Trophoblast cell (in vitro differentiated cells and primary cell): Measurements from ENCODE around the gene ATG7.

Source experiments
- DNase-seq, 2 donors: peaks; one replicate each; pipeline ENCODE4 v3.0.0-alpha.2; 2016
- H2AFZ ChIP-seq: 2 replicates; pipeline ENCODE4 v1.6.1; 2013; ENCODE audit warnings: low read length, moderate library complexity, mild to moderate bottlenecking; ENCODE audit not compliant: insufficient read depth, poor library complexity
- H2AK5ac ChIP-seq: 2 replicates; pipeline ENCODE4 v1.6.1; 2013; ENCODE audit warnings: mild to moderate bottlenecking, low read length
- H2BK120ac ChIP-seq: 2 replicates; pipeline ENCODE4 v1.6.1; 2013; ENCODE audit warnings: low read length, mild to moderate bottlenecking, moderate library complexity; ENCODE audit not compliant: insufficient read depth, poor library complexity
- H2BK12ac ChIP-seq: 2 replicates; pipeline ENCODE4 v1.6.1; 2013; ENCODE audit warnings: mild to moderate bottlenecking, low read length, moderate library complexity
- H2BK5ac ChIP-seq: 2 replicates; pipeline ENCODE4 v1.6.1; 2013; ENCODE audit warnings: low read length, low read depth, moderate library complexity, mild to moderate bottlenecking; ENCODE audit not compliant: poor library complexity
- H3K14ac ChIP-seq: 2 replicates; pipeline ENCODE4 v1.6.1; 2013; ENCODE audit warnings: mild to moderate bottlenecking, low read length
- H3K18ac ChIP-seq: 2 replicates; pipeline ENCODE4 v1.6.1; 2013; ENCODE audit warnings: mild to moderate bottlenecking, low read length
- H3K23ac ChIP-seq: 2 replicates; pipeline ENCODE4 v1.6.1; 2013; ENCODE audit warnings: low read length
- H3K27ac ChIP-seq: 2 replicates; pipeline ENCODE4 v1.5.1; 2013; ENCODE audit warnings: low read depth, mild to moderate bottlenecking, inconsistent platforms, low read length, moderate library complexity
- H3K27me3 ChIP-seq: 2 replicates; pipeline ENCODE4 v1.6.1; 2013; ENCODE audit warnings: inconsistent platforms, mild to moderate bottlenecking, low read length, moderate library complexity; ENCODE audit not compliant: insufficient read depth
- H3K36me3 ChIP-seq, 2 experiments: 1 replicate in 1 of 2; 2 replicates in 1 of 2; pipeline ENCODE4 v1.6.1; 2013; ENCODE audit warnings: low read length in 2 of 2, mild to moderate bottlenecking in 2 of 2, moderate library complexity in 1 of 2; ENCODE audit not compliant: insufficient read depth in 2 of 2, control insufficient read depth in 1 of 2
- H3K4ac ChIP-seq: 2 replicates; pipeline ENCODE4 v1.6.1; 2013; ENCODE audit warnings: low read depth, mild to moderate bottlenecking, low read length, moderate library complexity
- H3K4me1 ChIP-seq, 2 experiments: 1 replicate in 1 of 2; 2 replicates in 1 of 2; pipeline ENCODE4 v1.6.1; 2013; ENCODE audit warnings: low read length in 2 of 2, mild to moderate bottlenecking in 2 of 2, moderate library complexity in 1 of 2; ENCODE audit not compliant: insufficient read depth in 2 of 2, control insufficient read depth in 1 of 2
- H3K4me2 ChIP-seq: 2 replicates; pipeline ENCODE4 v1.6.1; 2013; ENCODE audit warnings: inconsistent platforms, mild to moderate bottlenecking, low read length, moderate library complexity
- H3K4me3 ChIP-seq: 2 replicates; pipeline ENCODE4 v1.5.1; 2013; ENCODE audit warnings: mild to moderate bottlenecking, low read depth, low read length, inconsistent platforms
- H3K79me1 ChIP-seq: one replicate; pipeline ENCODE4 v1.6.1; 2013; ENCODE audit warnings: low read length
- H3K79me2 ChIP-seq: 2 replicates; pipeline ENCODE4 v1.6.1; 2013; ENCODE audit warnings: low read length, mild to moderate bottlenecking; ENCODE audit not compliant: control insufficient read depth, insufficient read depth, poor library complexity
- H3K9ac ChIP-seq: 2 replicates; pipeline ENCODE4 v1.6.1; 2013; ENCODE audit warnings: mild to moderate bottlenecking, low read length
- H3K9me3 ChIP-seq: 2 replicates; pipeline ENCODE4 v1.6.1; 2013; ENCODE audit warnings: low read depth, mild to moderate bottlenecking, control low read depth, inconsistent platforms, low read length; ENCODE audit not compliant: insufficient read depth
- H4K12ac ChIP-seq: 2 replicates; pipeline ENCODE4 v1.6.1; 2013; ENCODE audit warnings: low read depth, mild to moderate bottlenecking, low read length, moderate library complexity
- H4K8ac ChIP-seq: 2 replicates; pipeline ENCODE4 v1.6.1; 2013; ENCODE audit warnings: low read depth, mild to moderate bottlenecking, low read length, moderate library complexity
- H4K91ac ChIP-seq: one replicate; pipeline ENCODE4 v1.6.1; 2013; ENCODE audit warnings: low read depth, mild to moderate bottlenecking, low read length, moderate library complexity
- WGBS: extraction: QIAGEN DNeasy Blood & Tissue Kit; methylation state at CpG from one replicate; pipeline ENCODE4 v1.1.7; 2013; ENCODE audit warnings: missing lambda C conversion rate; ENCODE audit not compliant: insufficient read length, insufficient coverage; ENCODE audit errors: extremely low coverage; 5-methylcytosine and 5-hydroxymethylcytosine counted together

The ATG7 gene

DNA sequence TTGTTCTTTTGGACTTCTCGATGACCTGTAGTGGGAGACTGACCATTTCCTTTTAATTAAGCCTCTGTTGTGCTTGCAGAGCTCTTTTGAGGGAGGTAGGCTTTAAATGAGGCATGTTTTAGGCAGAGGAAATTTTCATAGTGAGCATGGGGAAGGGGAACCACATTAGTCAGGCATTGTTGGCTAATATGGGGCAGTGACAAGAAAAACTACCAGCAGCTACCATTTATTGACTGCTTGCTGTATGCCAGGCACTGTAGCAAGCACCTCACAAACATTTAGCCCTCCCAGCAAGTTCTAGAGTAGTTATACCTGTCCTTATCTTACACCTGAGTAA lies 10.9 kb downstream of the ATG7 start:
- Histone ChIP-seq H3K36me3 (peaks cover 0 to 11% of the 10 kb centered on the region in 2 experiments), H3K4me1 (peaks cover 0 to 4% of the 10 kb centered on the region in 2 experiments), H2AK5ac (no peak overlapping the region), H4K12ac (no peak overlapping the region), H3K4me2 (no peak overlapping the region), H3K79me1 (peaks cover 2% of the 10 kb centered on the region), H4K8ac (no peak overlapping the region), H2AFZ (no peak overlapping the region), H2BK120ac (no peak overlapping the region), H3K4me3 (no peak overlapping the region), H2BK5ac (no peak overlapping the region), H3K27me3 (no peaks in the 10 kb centered on the region), H3K18ac (no peak overlapping the region), H3K79me2 (no peaks in the 10 kb centered on the region), H3K9me3 (no peaks in the 10 kb centered on the region), H3K4ac (no peak overlapping the region), H3K23ac (no peak overlapping the region), H2BK12ac (no peak overlapping the region), H3K14ac (no peak overlapping the region), H3K27ac (no peak overlapping the region), H3K9ac (no peak overlapping the region), H4K91ac (no peak overlapping the region)
- no CpG with 5 or more reads among the region's 1 CpG for WGBS
- DNase-seq, result no peak

DNA sequence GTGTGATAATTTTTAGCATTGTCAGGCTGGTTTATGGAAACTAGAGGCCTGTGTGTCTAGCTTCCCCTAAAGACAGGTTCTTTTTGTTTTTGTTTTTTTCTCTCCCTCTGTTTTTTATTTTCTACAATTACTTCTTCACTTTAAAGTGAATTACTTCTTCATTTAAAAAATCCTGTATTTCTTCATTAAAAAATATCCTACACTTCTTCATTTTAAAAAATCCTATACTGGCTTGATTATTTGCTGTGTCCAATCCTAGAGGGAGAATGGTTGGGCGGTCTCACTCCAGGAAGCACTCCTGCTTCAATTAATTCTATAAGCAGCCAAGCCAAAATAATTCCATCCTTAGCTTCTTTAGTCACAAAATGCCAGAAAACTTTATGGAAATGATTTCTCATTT lies 11.8 kb downstream of the ATG7 start:
- no peak overlapping the region for H3K27ac ChIP-seq
- no peak overlapping the region for H2BK5ac ChIP-seq
- H3K36me3 ChIP-seq, result peaks cover 0 to 11% of the 10 kb centered on the region in 2 experiments
- H4K8ac ChIP-seq, result no peak overlapping the region
- H2BK12ac ChIP-seq, result no peak overlapping the region
- no peak overlapping the region for H3K4me3 ChIP-seq
- H3K23ac ChIP-seq, result no peak overlapping the region
- H3K9me3 ChIP-seq, result no peaks in the 10 kb centered on the region
- no peak overlapping the region for H4K91ac ChIP-seq
- H3K4ac ChIP-seq, result no peak overlapping the region
- H3K79me2 ChIP-seq, result no peaks in the 10 kb centered on the region
- no peak overlapping the region for H3K18ac ChIP-seq
- H3K9ac ChIP-seq, result no peak overlapping the region
- H2AFZ ChIP-seq, result no peak overlapping the region
- no peaks in the 10 kb centered on the region for H3K27me3 ChIP-seq
- H4K12ac ChIP-seq, result no peak overlapping the region
- no peak overlapping the region for H2BK120ac ChIP-seq
- peaks cover 0 to 4% of the 10 kb centered on the region in 2 experiments for H3K4me1 ChIP-seq
- DNase-seq, result no peak
- no peak overlapping the region for H3K4me2 ChIP-seq
- peaks cover 2% of the 10 kb centered on the region for H3K79me1 ChIP-seq
- H3K14ac ChIP-seq, result no peak overlapping the region
- WGBS, result no CpG with 5 or more reads among the region's 1 CpG
- H2AK5ac ChIP-seq, result no peak overlapping the region

DNA sequence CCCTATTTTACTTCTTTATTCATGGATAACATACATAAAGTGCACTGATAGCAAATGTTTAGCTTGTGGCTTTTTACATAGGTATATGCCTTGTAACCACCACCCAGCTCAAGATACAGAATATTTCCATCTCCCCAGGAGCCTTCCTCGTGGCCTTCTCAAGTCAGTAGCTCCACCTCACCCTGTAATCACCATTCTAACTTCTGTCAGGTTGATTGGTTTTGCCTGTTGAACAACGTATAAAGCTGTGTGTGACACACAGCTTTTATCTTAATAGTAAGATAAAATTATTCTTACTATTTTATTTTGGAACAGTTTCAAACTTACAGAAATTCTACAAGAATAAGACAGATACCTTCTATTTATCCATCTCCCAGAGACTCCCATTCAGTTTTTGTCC lies 13.3 kb downstream of the ATG7 start:
- peaks cover 2 to 11% of the 10 kb centered on the region in 2 experiments for H3K36me3 ChIP-seq
- no peak overlapping the region for H3K4me2 ChIP-seq
- WGBS, result no CpG with 5 or more reads among the region's 2 CpGs
- no peak overlapping the region for H4K12ac ChIP-seq
- H3K4me3 ChIP-seq, result no peak overlapping the region
- DNase-seq, result no peak
- no peaks in the 10 kb centered on the region for H3K27me3 ChIP-seq
- H4K91ac ChIP-seq, result no peak overlapping the region
- peaks cover 2% of the 10 kb centered on the region for H3K79me1 ChIP-seq
- no peak overlapping the region for H3K27ac ChIP-seq
- H2BK120ac ChIP-seq, result no peak overlapping the region
- H2AFZ ChIP-seq, result no peak overlapping the region
- peaks cover 0 to 4% of the 10 kb centered on the region in 2 experiments for H3K4me1 ChIP-seq
- H3K9me3 ChIP-seq, result no peaks in the 10 kb centered on the region
- H3K9ac ChIP-seq, result no peak overlapping the region
- no peak overlapping the region for H2BK5ac ChIP-seq
- H2BK12ac ChIP-seq, result no peak overlapping the region
- no peak overlapping the region for H3K18ac ChIP-seq
- H3K4ac ChIP-seq, result no peak overlapping the region
- no peak overlapping the region for H3K14ac ChIP-seq
- no peaks in the 10 kb centered on the region for H3K79me2 ChIP-seq
- no peak overlapping the region for H3K23ac ChIP-seq
- H2AK5ac ChIP-seq, result no peak overlapping the region
- no peak overlapping the region for H4K8ac ChIP-seq

DNA sequence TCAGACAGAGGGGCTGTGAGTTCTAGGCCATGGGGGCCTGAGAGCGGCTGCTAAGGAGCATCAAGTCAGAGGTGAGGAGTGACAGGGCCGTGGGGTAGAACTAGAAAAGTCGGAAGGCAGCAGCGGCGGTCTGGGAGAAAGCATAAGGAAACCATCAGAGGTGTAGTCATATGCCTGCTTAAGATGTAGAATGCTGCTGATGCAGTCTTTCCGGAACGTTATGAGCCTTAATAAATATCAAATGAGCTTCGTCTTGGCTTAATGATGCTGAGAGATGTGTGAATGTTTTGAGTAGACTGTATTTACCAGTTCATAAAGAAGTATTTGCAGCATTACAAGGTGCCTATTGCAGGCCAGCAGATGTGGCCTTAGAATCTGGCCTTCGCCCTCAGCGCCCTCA lies 15.2 kb downstream of the ATG7 start:
- Histone ChIP-seq H3K79me2 (no peaks in the 10 kb centered on the region), H3K23ac (no peak overlapping the region), H3K18ac (peak overlapping the region; percentile 33), H3K36me3 (peaks cover 2 to 7% of the 10 kb centered on the region in 2 experiments), H3K27me3 (no peaks in the 10 kb centered on the region), H3K4me3 (no peak overlapping the region), H3K14ac (no peak overlapping the region), H4K8ac (no peak overlapping the region), H3K27ac (no peak overlapping the region), H3K4me2 (no peak overlapping the region), H3K9ac (no peak overlapping the region), H2BK5ac (no peak overlapping the region), H2AK5ac (no peak overlapping the region), H4K12ac (no peak overlapping the region), H2BK120ac (no peak overlapping the region), H3K9me3 (no peaks in the 10 kb centered on the region), H3K79me1 (peaks cover 2% of the 10 kb centered on the region), H2AFZ (no peak overlapping the region), H2BK12ac (no peak overlapping the region), H3K4ac (no peak overlapping the region), H4K91ac (no peak overlapping the region), H3K4me1 (peaks cover 0 to 4% of the 10 kb centered on the region in 2 experiments)
- WGBS, result no CpG with 5 or more reads among the region's 10 CpGs
- DNase-seq, result no peak
